HFFc6 (cell line): ENCODE results near the gene PLEKHA4. TPM values are rescaled to one million over a fixed set of nuclear protein-coding genes. Genes with fewer than 3 reads are reported as not detected.

Source experiments
- DNase-seq: peaks from one replicate; pipeline ENCODE4 v3.0.0-alpha.2; 2018
- H3K27ac Mint-ChIP-seq: 2 replicates; pipeline ENCODE4 v1.8.0; 2020; ENCODE audit warnings: mild to moderate bottlenecking, mixed read lengths
- H3K27me3 Mint-ChIP-seq: 2 replicates; pipeline ENCODE4 v1.8.0; 2021; ENCODE audit warnings: mild to moderate bottlenecking, moderate library complexity, mixed read lengths; ENCODE audit not compliant: insufficient read depth
- H3K36me3 Mint-ChIP-seq: 2 replicates; pipeline ENCODE4 v1.8.0; 2021; ENCODE audit warnings: low read depth, mixed read lengths
- H3K4me1 Mint-ChIP-seq: 2 replicates; pipeline ENCODE4 v1.8.0; 2020; ENCODE audit warnings: low read depth, mixed read lengths
- H3K4me3 Mint-ChIP-seq: 2 replicates; pipeline ENCODE4 v1.8.0; 2020; ENCODE audit warnings: mild to moderate bottlenecking, moderate library complexity, mixed read lengths
- H3K9me3 Mint-ChIP-seq: 2 replicates; pipeline ENCODE4 v1.8.0; 2020; ENCODE audit warnings: mild to moderate bottlenecking, mixed read lengths
- total RNA-seq, 6 experiments: library from RNA; stranded (reverse); fragmentation: NEBNext Ultra II Directional; extraction: Animal tissue kit (Norgen Biotek cat#: 25700); gene quantifications; 2 replicates in 1 of 6; 3 replicates in 5 of 6; pipeline ENCODE4 v1.2.3, GENCODE V29; 2021
- TF ChIP-seq, protein P1 (sequence below): fragments of 200-600 bp; sonication (generic); IDR thresholded peaks from 2 replicates; pipeline ENCODE4 v1.5.0; 2021; ENCODE audit warnings: antibody characterized with exemption, mild to moderate bottlenecking

The PLEKHA4 gene
- total RNA-seq, 6 experiments from 2014 or later = 7.7 to 15.1 (median 13.2) TPM

- Mint-ChIP-seq H3K27ac (no peak overlapping the region), H3K4me3 (no peak overlapping the region), H3K4me1 (peaks cover 5% of the 10 kb centered on the region; the same call in 1 of the 2 replicates), H3K27me3 (peaks cover 5% of the 10 kb centered on the region; the same call in 1 of the 2 replicates), H3K9me3 (no peaks in the 10 kb centered on the region), H3K36me3 (peaks cover 9% of the 10 kb centered on the region)
- TF ChIP-seq, protein P1, sequence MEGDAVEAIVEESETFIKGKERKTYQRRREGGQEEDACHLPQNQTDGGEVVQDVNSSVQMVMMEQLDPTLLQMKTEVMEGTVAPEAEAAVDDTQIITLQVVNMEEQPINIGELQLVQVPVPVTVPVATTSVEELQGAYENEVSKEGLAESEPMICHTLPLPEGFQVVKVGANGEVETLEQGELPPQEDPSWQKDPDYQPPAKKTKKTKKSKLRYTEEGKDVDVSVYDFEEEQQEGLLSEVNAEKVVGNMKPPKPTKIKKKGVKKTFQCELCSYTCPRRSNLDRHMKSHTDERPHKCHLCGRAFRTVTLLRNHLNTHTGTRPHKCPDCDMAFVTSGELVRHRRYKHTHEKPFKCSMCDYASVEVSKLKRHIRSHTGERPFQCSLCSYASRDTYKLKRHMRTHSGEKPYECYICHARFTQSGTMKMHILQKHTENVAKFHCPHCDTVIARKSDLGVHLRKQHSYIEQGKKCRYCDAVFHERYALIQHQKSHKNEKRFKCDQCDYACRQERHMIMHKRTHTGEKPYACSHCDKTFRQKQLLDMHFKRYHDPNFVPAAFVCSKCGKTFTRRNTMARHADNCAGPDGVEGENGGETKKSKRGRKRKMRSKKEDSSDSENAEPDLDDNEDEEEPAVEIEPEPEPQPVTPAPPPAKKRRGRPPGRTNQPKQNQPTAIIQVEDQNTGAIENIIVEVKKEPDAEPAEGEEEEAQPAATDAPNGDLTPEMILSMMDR = no peak
- DNase-seq = no peak
These were observed 38.3 kb downstream of the PLEKHA4 start for GRCh38 chr19:48830088-48830487.

GRCh38 chr19:48826606-48827020 is 41.8 kb downstream of the PLEKHA4 start:
- Mint-ChIP-seq H3K36me3 (peaks cover 5% of the 10 kb centered on the region; the same call in 1 of the 2 replicates), H3K4me1 (no peaks in the 10 kb centered on the region), H3K27ac (no peak overlapping the region), H3K27me3 (peaks cover 3% of the 10 kb centered on the region; the same call in 1 of the 2 replicates), H3K4me3 (no peak overlapping the region), H3K9me3 (no peaks in the 10 kb centered on the region)
- no peak for DNase-seq
- TF ChIP-seq, protein P1 = peak; percentile 45

- peaks cover 10% of the 10 kb centered on the region for H3K4me1 Mint-ChIP-seq
- no peak overlapping the region for H3K4me3 Mint-ChIP-seq
- H3K27ac Mint-ChIP-seq = no peak overlapping the region
- TF ChIP-seq, protein P1 = no peak
- peaks cover 3% of the 10 kb centered on the region for H3K27me3 Mint-ChIP-seq
- H3K9me3 Mint-ChIP-seq = no peaks in the 10 kb centered on the region
- no peak for DNase-seq
- no peaks in the 10 kb centered on the region for H3K36me3 Mint-ChIP-seq
These were observed 45.9 kb downstream of the PLEKHA4 start for GRCh38 chr19:48822514-48822913.

DNA sequence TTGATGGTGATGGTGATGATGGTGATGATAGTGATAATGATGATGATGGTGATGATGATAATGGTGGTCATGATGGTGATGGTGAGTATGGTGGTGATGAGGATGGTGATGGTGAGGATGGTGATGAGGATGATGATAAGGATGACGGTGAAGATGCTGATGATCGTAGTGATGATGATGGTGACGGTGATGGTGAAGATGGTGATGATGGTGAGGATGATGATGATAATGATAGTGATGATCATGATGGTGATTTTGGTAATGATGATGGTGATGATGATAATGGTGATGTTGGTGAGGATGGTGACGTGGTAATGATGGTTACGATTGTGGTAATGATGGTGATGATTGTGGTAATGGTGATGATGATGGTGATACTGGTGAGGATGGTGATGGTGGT is 46.8 kb downstream of the PLEKHA4 start:
- H3K27ac Mint-ChIP-seq = no peak overlapping the region
- DNase-seq = no peak

GRCh38 chr19:48819366-48819816 is 49.0 kb downstream of the PLEKHA4 start:
- peak; percentile 77 for DNase-seq
- peaks cover 6% of the 10 kb centered on the region for H3K27me3 Mint-ChIP-seq
- TF ChIP-seq, protein P1 = no peak
- H3K4me1 Mint-ChIP-seq = peaks cover 10% of the 10 kb centered on the region
- H3K36me3 Mint-ChIP-seq = no peaks in the 10 kb centered on the region
- H3K4me3 Mint-ChIP-seq = no peak overlapping the region; the same call in 1 of the 2 replicates
- no peaks in the 10 kb centered on the region for H3K9me3 Mint-ChIP-seq
- H3K27ac Mint-ChIP-seq = peak overlapping the region; percentile 54

More for the DNA sequence above, 46.8 kb downstream of the PLEKHA4 start:
- no peaks in the 10 kb centered on the region for H3K36me3 Mint-ChIP-seq
- TF ChIP-seq, protein P1 = no peak
- peaks cover 5% of the 10 kb centered on the region for H3K27me3 Mint-ChIP-seq
- no peak overlapping the region for H3K4me3 Mint-ChIP-seq
- peaks cover 10% of the 10 kb centered on the region for H3K4me1 Mint-ChIP-seq
- no peaks in the 10 kb centered on the region for H3K9me3 Mint-ChIP-seq
